ENCODE data around the gene TPBGL. TPM values are rescaled to one million over a fixed set of nuclear protein-coding genes. Genes with fewer than 3 reads are reported as not detected.

TPBGL gene, protein sequence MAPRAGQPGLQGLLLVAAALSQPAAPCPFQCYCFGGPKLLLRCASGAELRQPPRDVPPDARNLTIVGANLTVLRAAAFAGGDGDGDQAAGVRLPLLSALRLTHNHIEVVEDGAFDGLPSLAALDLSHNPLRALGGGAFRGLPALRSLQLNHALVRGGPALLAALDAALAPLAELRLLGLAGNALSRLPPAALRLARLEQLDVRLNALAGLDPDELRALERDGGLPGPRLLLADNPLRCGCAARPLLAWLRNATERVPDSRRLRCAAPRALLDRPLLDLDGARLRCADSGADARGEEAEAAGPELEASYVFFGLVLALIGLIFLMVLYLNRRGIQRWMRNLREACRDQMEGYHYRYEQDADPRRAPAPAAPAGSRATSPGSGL
- total RNA-seq (0.12 TPM), polyA plus RNA-seq (under 1 TPM in 1 of 4 donors, not detected in 3; 0.11 TPM)

DNA sequence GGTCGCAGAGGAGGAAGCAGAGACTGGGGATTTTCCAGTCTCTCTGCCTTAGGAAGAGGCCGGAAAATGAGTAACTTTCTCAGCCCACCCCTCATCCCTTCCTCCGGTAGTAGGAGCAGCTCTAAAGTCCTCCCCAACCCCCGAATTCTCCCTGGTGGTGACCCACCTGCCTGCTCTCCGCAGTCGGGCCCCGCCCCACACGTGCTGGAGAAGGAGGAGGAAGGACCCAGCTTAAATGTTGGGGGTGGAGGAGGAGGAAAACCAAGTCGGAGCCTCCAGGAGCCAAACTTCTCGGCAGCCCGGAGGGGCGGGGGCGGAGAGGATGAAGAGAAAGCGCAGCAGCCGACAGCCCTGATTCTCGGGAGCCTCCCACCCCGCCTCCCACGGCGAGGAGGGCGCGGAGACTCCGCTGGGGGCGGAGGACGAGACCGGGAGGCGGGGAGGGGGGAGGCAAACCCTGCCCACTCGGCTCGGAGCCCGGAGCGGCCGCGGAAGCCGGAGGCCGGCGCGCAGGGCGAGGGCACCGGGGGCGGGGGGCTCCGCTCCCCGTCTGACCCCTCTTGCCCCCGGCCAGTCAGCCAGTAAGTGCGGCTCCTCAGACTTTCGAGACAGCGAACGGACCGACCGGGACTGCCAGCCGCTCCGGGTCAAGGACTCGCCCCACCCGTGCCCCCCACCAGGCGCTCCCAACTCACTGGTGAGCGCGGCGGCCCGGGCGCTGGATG, at the start of gene TPBGL:
TSS of gene TPBGL (plus strand) at position 464 of the 725 bp plus-strand sequence. CDS start 276 bp downstream, outside the sequence.
- Histone ChIP-seq H3K9me3 (ENCODE audit: control insufficient read depth in 2 of 2, low read length in 2 of 2) (no peaks in the 10 kb centered on the region), H3K27me3 (ENCODE audit: control insufficient read depth, insufficient read depth, low read length) (peaks cover 22% of the 10 kb centered on the region), H3K27ac (ENCODE audit: insufficient read depth, low read length, poor library complexity, severe bottlenecking) (no peak within 1 kb of the TSS), H3K4me1 (ENCODE audit: control insufficient read depth, insufficient read depth, low read length, poor library complexity, severe bottlenecking) (peaks cover 17% of the 10 kb centered on the region), H3K36me3 (ENCODE audit: control insufficient read depth, insufficient read depth, low read length) (no peaks in the 10 kb centered on the region), H3K4me3 (ENCODE audit: low read depth, low read length) (no peak within 1 kb of the TSS)
- ATAC-seq (ENCODE audit: low read depth in 2 of 2) (no peak), DNase-seq (no peak)
- Mint-ChIP-seq H3K36me3 (no peaks in the 10 kb centered on the region), H3K27ac (no peak within 1 kb of the TSS), H3K4me3 (peak within 1 kb of the TSS; percentile 64 to 94 (median 73)), H3K27me3 (peaks cover 54% of the 10 kb centered on the region), H3K9me3 (peaks cover 0 to 7% (median 0%) of the 10 kb centered on the region in 7 donors), H3K4me1 (peaks cover 0 to 24% (median 9%) of the 10 kb centered on the region in 4 donors)

GRCh38 chr11:75191330-75191717, 49.2 kb upstream of the TPBGL start:
- Mint-ChIP-seq H3K27me3 (peaks cover 15% of the 10 kb centered on the region), H3K9me3 (no peaks in the 10 kb centered on the region), H3K36me3 (no peaks in the 10 kb centered on the region), H3K4me3 (no peak overlapping the region), H3K4me1 (peaks cover 0 to 2% (median 0%) of the 10 kb centered on the region in 4 donors), H3K27ac (no peak overlapping the region)
- DNase-seq (no peak), ATAC-seq (ENCODE audit: low read depth in 2 of 2) (no peak)
- no peaks in the 10 kb centered on the region for H3K36me3 ChIP-seq (ENCODE audit: control insufficient read depth, insufficient read depth, low read length)
- H3K27ac ChIP-seq (ENCODE audit: insufficient read depth, low read length, poor library complexity, severe bottlenecking), result no peak overlapping the region
- no peaks in the 10 kb centered on the region for H3K9me3 ChIP-seq (ENCODE audit: control insufficient read depth in 2 of 2, low read length in 2 of 2)
- H3K4me1 ChIP-seq (ENCODE audit: control insufficient read depth, insufficient read depth, low read length, poor library complexity, severe bottlenecking), result no peaks in the 10 kb centered on the region
- H3K4me3 ChIP-seq (ENCODE audit: low read depth, low read length), result no peak overlapping the region
- no peaks in the 10 kb centered on the region for H3K27me3 ChIP-seq (ENCODE audit: control insufficient read depth, insufficient read depth, low read length)

DNA sequence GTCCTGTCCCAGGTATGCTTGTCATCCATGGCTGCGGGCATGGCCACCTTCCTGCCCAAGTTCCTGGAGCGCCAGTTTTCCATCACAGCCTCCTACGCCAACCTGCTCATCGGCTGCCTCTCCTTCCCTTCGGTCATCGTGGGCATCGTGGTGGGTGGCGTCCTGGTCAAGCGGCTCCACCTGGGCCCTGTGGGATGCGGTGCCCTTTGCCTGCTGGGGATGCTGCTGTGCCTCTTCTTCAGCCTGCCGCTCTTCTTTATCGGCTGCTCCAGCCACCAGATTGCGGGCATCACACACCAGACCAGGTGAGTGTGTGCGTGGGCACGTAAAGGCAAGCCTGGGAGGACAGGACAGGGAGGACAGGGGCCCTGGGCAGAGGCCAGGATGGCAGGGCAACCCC, 47.3 kb upstream of the TPBGL start:
- no peaks in the 10 kb centered on the region for H3K36me3 Mint-ChIP-seq
- no peaks in the 10 kb centered on the region for H3K27me3 ChIP-seq (ENCODE audit: control insufficient read depth, insufficient read depth, low read length)
- no peak overlapping the region for H3K27ac Mint-ChIP-seq
- H3K4me3 Mint-ChIP-seq, result no peak overlapping the region
- H3K9me3 Mint-ChIP-seq, result no peaks in the 10 kb centered on the region
- H3K27ac ChIP-seq (ENCODE audit: insufficient read depth, low read length, poor library complexity, severe bottlenecking), result no peak overlapping the region
- no peaks in the 10 kb centered on the region for H3K4me1 ChIP-seq (ENCODE audit: control insufficient read depth, insufficient read depth, low read length, poor library complexity, severe bottlenecking)
- no peaks in the 10 kb centered on the region for H3K4me1 Mint-ChIP-seq
- no peaks in the 10 kb centered on the region for H3K36me3 ChIP-seq (ENCODE audit: control insufficient read depth, insufficient read depth, low read length)
- H3K4me3 ChIP-seq (ENCODE audit: low read depth, low read length), result no peak overlapping the region
- ATAC-seq (ENCODE audit: low read depth in 2 of 2), result no peak
- H3K9me3 ChIP-seq (ENCODE audit: control insufficient read depth in 2 of 2, low read length in 2 of 2), result no peaks in the 10 kb centered on the region
- no peak for DNase-seq
- H3K27me3 Mint-ChIP-seq, result peaks cover 15% of the 10 kb centered on the region

DNA sequence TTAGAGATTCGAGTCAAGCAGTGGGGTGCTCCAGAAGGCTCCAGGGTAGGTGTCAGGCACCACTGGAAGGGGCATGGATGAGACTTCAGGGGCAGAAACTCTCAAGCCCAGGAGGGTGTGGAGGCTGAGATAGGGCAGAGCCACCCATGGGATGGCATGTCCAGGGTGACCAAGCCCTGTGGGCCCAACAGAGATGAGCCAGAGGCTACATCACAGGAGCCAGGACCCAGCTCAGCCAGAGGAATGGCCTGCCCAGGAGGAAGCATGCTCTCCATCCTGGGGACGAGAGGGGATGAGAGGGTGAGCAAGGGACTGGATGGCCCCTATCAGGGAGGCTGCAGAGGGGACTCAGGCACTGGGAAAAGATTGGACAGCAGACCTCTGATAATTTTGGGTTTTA, 46.9 kb upstream of the TPBGL start:
- Mint-ChIP-seq H3K4me3 (no peak overlapping the region), H3K27ac (no peak overlapping the region), H3K27me3 (peaks cover 15% of the 10 kb centered on the region), H3K4me1 (no peaks in the 10 kb centered on the region), H3K9me3 (no peaks in the 10 kb centered on the region), H3K36me3 (no peaks in the 10 kb centered on the region)
- Histone ChIP-seq H3K27ac (ENCODE audit: insufficient read depth, low read length, poor library complexity, severe bottlenecking) (no peak overlapping the region), H3K27me3 (ENCODE audit: control insufficient read depth, insufficient read depth, low read length) (no peaks in the 10 kb centered on the region), H3K36me3 (ENCODE audit: control insufficient read depth, insufficient read depth, low read length) (no peaks in the 10 kb centered on the region), H3K4me3 (ENCODE audit: low read depth, low read length) (no peak overlapping the region), H3K4me1 (ENCODE audit: control insufficient read depth, insufficient read depth, low read length, poor library complexity, severe bottlenecking) (no peaks in the 10 kb centered on the region), H3K9me3 (ENCODE audit: control insufficient read depth in 2 of 2, low read length in 2 of 2) (no peaks in the 10 kb centered on the region)
- no peak for DNase-seq
- ATAC-seq (ENCODE audit: low read depth in 2 of 2), result no peak

DNA sequence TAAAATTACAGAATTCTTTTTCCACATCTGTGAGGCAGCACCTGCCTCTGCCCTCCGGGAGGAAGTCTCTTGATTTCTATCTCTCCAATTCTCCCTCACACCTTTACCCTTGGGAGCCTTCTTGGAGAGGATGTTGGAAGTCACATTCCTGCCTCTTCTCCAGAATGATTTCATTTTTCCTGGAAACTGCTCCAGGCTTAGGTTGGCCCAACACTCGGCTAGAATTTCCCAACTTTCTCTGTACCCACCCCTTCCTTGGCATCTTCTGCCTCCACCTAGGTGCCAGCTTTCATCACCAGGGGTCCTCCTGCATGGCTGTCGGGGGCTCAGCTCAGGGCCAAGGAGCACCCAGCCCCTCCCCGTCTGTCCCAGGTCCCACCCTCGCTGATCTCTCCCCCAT, 46.4 kb upstream of the TPBGL start:
- Histone ChIP-seq H3K4me3 (ENCODE audit: low read depth, low read length) (no peak overlapping the region), H3K4me1 (ENCODE audit: control insufficient read depth, insufficient read depth, low read length, poor library complexity, severe bottlenecking) (no peaks in the 10 kb centered on the region), H3K9me3 (ENCODE audit: control insufficient read depth in 2 of 2, low read length in 2 of 2) (no peaks in the 10 kb centered on the region), H3K27ac (ENCODE audit: insufficient read depth, low read length, poor library complexity, severe bottlenecking) (no peak overlapping the region), H3K27me3 (ENCODE audit: control insufficient read depth, insufficient read depth, low read length) (no peaks in the 10 kb centered on the region), H3K36me3 (ENCODE audit: control insufficient read depth, insufficient read depth, low read length) (no peaks in the 10 kb centered on the region)
- no peak overlapping the region for H3K4me3 Mint-ChIP-seq
- H3K9me3 Mint-ChIP-seq, result no peaks in the 10 kb centered on the region
- ATAC-seq (ENCODE audit: low read depth in 2 of 2), result no peak
- H3K27ac Mint-ChIP-seq, result no peak overlapping the region
- H3K36me3 Mint-ChIP-seq, result no peaks in the 10 kb centered on the region
- H3K4me1 Mint-ChIP-seq, result no peaks in the 10 kb centered on the region
- no peak for DNase-seq
- peaks cover 15% of the 10 kb centered on the region for H3K27me3 Mint-ChIP-seq

DNA sequence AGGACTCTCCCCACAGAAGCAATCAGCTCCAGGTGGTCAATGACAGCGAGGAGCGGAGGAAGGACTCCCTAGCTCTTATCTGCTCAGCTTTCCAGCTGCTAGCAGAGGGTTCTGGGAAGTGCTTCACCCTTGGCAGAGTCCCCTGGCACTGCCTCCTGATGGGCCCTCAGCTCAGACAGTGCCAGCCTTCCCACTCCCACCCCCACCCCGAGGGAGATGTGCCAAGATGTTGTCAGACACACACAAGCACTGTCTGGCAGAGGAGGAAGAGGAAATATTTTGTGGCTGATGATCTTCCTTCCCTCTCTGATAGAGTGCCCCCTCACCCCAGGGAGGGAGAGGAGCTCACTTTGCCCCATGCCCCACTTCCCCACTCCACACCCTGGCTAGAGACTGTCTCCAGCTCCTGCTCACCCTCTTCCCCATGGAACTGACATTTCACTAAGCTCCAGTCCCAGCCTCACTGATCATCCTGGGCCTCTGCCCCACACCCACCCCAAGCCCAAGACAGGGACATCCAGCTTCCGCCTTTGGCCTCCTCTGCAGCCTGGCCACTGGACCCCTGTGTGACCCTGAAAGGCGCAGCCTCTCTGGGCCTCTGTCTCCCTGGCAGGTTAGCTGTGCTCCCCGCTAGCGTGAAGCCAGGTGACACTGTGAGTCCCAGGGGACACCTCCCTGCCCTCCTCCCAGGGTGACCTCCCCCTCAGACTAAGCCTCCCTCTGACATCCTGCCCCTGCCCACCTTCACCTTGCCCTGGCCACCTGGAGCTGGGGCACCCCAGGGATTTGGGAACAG, 45.2 kb upstream of the TPBGL start:
- DNase-seq (no peak), ATAC-seq (ENCODE audit: low read depth in 2 of 2) (no peak)
- Histone ChIP-seq H3K27me3 (ENCODE audit: control insufficient read depth, insufficient read depth, low read length) (no peaks in the 10 kb centered on the region), H3K4me3 (ENCODE audit: low read depth, low read length) (no peak overlapping the region), H3K36me3 (ENCODE audit: control insufficient read depth, insufficient read depth, low read length) (no peaks in the 10 kb centered on the region), H3K4me1 (ENCODE audit: control insufficient read depth, insufficient read depth, low read length, poor library complexity, severe bottlenecking) (no peaks in the 10 kb centered on the region), H3K9me3 (ENCODE audit: control insufficient read depth in 2 of 2, low read length in 2 of 2) (no peaks in the 10 kb centered on the region), H3K27ac (ENCODE audit: insufficient read depth, low read length, poor library complexity, severe bottlenecking) (no peak overlapping the region)
- no peaks in the 10 kb centered on the region for H3K36me3 Mint-ChIP-seq
- no peak overlapping the region for H3K27ac Mint-ChIP-seq
- H3K9me3 Mint-ChIP-seq, result no peaks in the 10 kb centered on the region
- no peaks in the 10 kb centered on the region for H3K4me1 Mint-ChIP-seq
- peaks cover 10% of the 10 kb centered on the region for H3K27me3 Mint-ChIP-seq
- no peak overlapping the region for H3K4me3 Mint-ChIP-seq

GRCh38 chr11:75196426-75196825, 44.1 kb upstream of the TPBGL start:
- no peaks in the 10 kb centered on the region for H3K27me3 ChIP-seq (ENCODE audit: control insufficient read depth, insufficient read depth, low read length)
- H3K4me3 Mint-ChIP-seq, result no peak overlapping the region
- no peaks in the 10 kb centered on the region for H3K9me3 ChIP-seq (ENCODE audit: control insufficient read depth in 2 of 2, low read length in 2 of 2)
- H3K27ac Mint-ChIP-seq, result no peak overlapping the region
- H3K4me3 ChIP-seq (ENCODE audit: low read depth, low read length), result no peak overlapping the region
- DNase-seq, result no peak
- no peaks in the 10 kb centered on the region for H3K9me3 Mint-ChIP-seq
- no peaks in the 10 kb centered on the region for H3K4me1 Mint-ChIP-seq
- no peaks in the 10 kb centered on the region for H3K4me1 ChIP-seq (ENCODE audit: control insufficient read depth, insufficient read depth, low read length, poor library complexity, severe bottlenecking)
- H3K36me3 ChIP-seq (ENCODE audit: control insufficient read depth, insufficient read depth, low read length), result no peaks in the 10 kb centered on the region
- H3K27me3 Mint-ChIP-seq, result peaks cover 11% of the 10 kb centered on the region
- H3K27ac ChIP-seq (ENCODE audit: insufficient read depth, low read length, poor library complexity, severe bottlenecking), result no peak overlapping the region
- no peaks in the 10 kb centered on the region for H3K36me3 Mint-ChIP-seq
- no peak for ATAC-seq (ENCODE audit: low read depth in 2 of 2)
